Loucy (cell line): ENCODE results near the gene TPBGL.

Experiments
- H2AFZ ChIP-seq: fragments of 200-600 bp; sonication (generic); 2 replicates; pipeline ENCODE4 v1.6.0; 2016; ENCODE audit warnings: antibody characterized with exemption, mild to moderate bottlenecking, low read length, moderate library complexity
- H3F3A ChIP-seq: fragments of 200-600 bp; 2 replicates; pipeline ENCODE4 v1.6.0; 2016; ENCODE audit warnings: antibody characterized with exemption, low read depth, mild to moderate bottlenecking
- H3K27me3 ChIP-seq: fragments of 200-600 bp; sonication (generic); 2 replicates; pipeline ENCODE4 v1.6.1; 2014; ENCODE audit warnings: low read length, mild to moderate bottlenecking; ENCODE audit not compliant: insufficient read depth, poor library complexity, severe bottlenecking
- H3K36me3 ChIP-seq: fragments of 200-600 bp; sonication (generic); 2 replicates; pipeline ENCODE4 v1.6.1; 2016; ENCODE audit warnings: low read length; ENCODE audit not compliant: insufficient read depth
- H3K4me1 ChIP-seq: fragments of 200-600 bp; sonication (generic); 2 replicates; pipeline ENCODE4 v1.5.1; 2014; ENCODE audit warnings: low read length, mild to moderate bottlenecking; ENCODE audit not compliant: insufficient read depth, poor library complexity, severe bottlenecking
- H3K4me2 ChIP-seq: fragments of 200-600 bp; sonication (generic); 2 replicates; pipeline ENCODE4 v1.6.0; 2014; ENCODE audit warnings: antibody characterized with exemption, low read length, low read depth, mild to moderate bottlenecking; ENCODE audit not compliant: poor library complexity, severe bottlenecking
- H3K4me3 ChIP-seq: fragments of 200-600 bp; sonication (generic); 2 replicates; pipeline ENCODE4 v1.5.1; 2014; ENCODE audit warnings: low read length, mild to moderate bottlenecking, mixed read lengths; ENCODE audit not compliant: poor library complexity, severe bottlenecking
- H3K79me2 ChIP-seq: fragments of 200-600 bp; sonication (generic); 2 replicates; pipeline ENCODE4 v1.6.1; 2014; ENCODE audit warnings: low read length; ENCODE audit not compliant: insufficient read depth
- H3K9ac ChIP-seq: fragments of 200-600 bp; sonication (generic); 2 replicates; pipeline ENCODE4 v1.6.0; 2014; ENCODE audit warnings: mild to moderate bottlenecking, low read depth, low read length, moderate library complexity; ENCODE audit not compliant: poor library complexity, severe bottlenecking
- H3K9me2 ChIP-seq: fragments of 200-600 bp; sonication (generic); replicated peaks from 2 replicates; pipeline ENCODE4 v1.6.1; 2016; ENCODE audit warnings: low read depth, low read length, mixed read lengths
- H3K9me3 ChIP-seq: fragments of 200-600 bp; sonication (generic); 2 replicates; pipeline ENCODE4 v1.6.1; 2014; ENCODE audit warnings: mild to moderate bottlenecking, antibody characterized with exemption, low read length, low read depth; ENCODE audit not compliant: insufficient read depth
- H4K20me1 ChIP-seq: fragments of 200-600 bp; sonication (generic); 2 replicates; pipeline ENCODE4 v1.6.0; 2014; ENCODE audit warnings: antibody characterized with exemption, low read length, mild to moderate bottlenecking; ENCODE audit not compliant: insufficient read depth, poor library complexity, severe bottlenecking
- EZH2phosphoT487 ChIP-seq: fragments of 200-600 bp; IDR thresholded peaks from 2 replicates; pipeline ENCODE4 v1.6.1; 2018; ENCODE audit warnings: antibody characterized with exemption, mild to moderate bottlenecking, moderate library complexity, borderline replicate concordance
- TF ChIP-seq, protein P1 (sequence below): fragments of 200-600 bp; sonication (generic); conservative IDR thresholded peaks from 2 replicates; pipeline ENCODE4 v1.5.1; 2014; ENCODE audit warnings: mild to moderate bottlenecking, antibody characterized with exemption, low read length

The TPBGL gene

DNA sequence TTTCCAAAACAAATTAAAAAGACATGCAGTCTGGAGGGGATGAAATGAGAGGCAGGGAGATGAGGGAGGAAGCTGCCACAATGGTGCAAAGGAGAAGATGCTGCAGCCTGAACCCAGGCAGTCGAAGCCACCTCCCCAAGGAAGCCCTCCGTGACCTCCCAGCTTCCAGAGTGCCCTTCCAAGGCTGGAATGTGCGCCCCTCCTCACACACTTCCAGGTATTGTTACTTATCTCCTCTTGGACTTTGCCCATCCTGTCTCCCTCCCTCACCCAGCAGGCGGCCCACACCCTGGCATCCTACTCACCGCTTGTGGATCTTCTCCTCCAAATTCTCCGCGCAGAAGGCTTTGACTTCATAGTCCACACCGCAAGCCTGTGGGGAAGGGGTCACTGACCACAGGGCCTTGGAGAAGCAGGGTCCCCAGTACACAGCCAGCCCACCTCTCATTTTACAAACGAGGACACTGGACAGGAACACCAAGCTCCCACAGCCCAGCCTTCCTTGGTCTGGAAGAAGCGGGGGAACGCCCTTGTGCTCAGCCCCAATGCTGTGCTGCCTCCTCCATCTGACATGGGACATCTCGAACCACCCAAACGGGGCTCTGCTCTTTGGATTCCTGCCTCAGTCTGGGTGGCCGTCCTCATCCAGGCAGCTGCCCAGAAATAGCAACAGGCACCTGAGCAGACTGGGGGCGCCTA is 40.3 kb downstream of the TPBGL start:
- Histone ChIP-seq H3K79me2 (no peaks in the 10 kb centered on the region), H3K9ac (no peak overlapping the region), H3K4me1 (no peaks in the 10 kb centered on the region), H3K4me2 (no peak overlapping the region), H3K9me3 (no peaks in the 10 kb centered on the region), H3K27me3 (no peaks in the 10 kb centered on the region), H3K36me3 (peaks cover 98% of the 10 kb centered on the region; the same call in 1 of the 2 replicates), H2AFZ (no peak overlapping the region), H3K4me3 (no peak overlapping the region), H3K9me2 (no peaks in the 10 kb centered on the region), H4K20me1 (no peaks in the 10 kb centered on the region), H3F3A (no peaks in the 10 kb centered on the region)
- no peak for TF ChIP-seq EZH2phosphoT487
- TF ChIP-seq, protein P1, sequence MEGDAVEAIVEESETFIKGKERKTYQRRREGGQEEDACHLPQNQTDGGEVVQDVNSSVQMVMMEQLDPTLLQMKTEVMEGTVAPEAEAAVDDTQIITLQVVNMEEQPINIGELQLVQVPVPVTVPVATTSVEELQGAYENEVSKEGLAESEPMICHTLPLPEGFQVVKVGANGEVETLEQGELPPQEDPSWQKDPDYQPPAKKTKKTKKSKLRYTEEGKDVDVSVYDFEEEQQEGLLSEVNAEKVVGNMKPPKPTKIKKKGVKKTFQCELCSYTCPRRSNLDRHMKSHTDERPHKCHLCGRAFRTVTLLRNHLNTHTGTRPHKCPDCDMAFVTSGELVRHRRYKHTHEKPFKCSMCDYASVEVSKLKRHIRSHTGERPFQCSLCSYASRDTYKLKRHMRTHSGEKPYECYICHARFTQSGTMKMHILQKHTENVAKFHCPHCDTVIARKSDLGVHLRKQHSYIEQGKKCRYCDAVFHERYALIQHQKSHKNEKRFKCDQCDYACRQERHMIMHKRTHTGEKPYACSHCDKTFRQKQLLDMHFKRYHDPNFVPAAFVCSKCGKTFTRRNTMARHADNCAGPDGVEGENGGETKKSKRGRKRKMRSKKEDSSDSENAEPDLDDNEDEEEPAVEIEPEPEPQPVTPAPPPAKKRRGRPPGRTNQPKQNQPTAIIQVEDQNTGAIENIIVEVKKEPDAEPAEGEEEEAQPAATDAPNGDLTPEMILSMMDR = no peak

DNA sequence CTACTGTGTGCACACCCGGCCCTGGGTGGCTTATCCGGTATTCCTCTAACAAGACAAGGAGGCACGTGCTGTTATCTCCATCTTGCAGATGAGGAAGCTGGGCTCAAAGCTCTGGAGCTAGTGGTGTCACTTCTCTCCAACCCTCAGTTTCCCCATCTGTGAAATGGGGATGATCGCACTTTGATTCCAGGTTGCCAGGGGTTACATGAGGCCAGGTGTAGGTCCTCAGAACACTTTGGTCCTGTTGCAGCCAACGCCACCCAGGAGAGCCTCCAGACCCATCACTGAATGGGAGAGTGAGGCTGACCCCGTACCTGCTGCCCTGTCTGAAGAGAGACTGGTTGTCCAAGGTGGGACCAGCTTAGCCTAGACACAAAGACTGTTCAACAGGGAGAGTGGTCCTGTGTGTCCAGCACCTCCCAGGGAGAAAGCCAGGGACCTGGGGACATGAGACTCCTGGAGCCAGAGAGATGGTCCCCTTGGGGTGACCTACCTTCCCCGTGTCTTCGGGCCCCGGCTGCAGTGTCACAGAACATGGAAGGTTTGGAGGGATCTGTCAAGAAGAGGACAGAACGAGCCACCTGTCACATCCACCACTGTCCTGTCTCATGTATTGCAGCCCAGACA is 41.0 kb downstream of the TPBGL start:
- Histone ChIP-seq H3K4me3 (no peak overlapping the region), H3K79me2 (no peaks in the 10 kb centered on the region), H3F3A (no peaks in the 10 kb centered on the region), H2AFZ (no peak overlapping the region), H3K27me3 (no peaks in the 10 kb centered on the region), H3K9me3 (no peaks in the 10 kb centered on the region), H3K4me2 (no peak overlapping the region), H3K36me3 (peaks cover 97% of the 10 kb centered on the region; the same call in 1 of the 2 replicates), H3K9me2 (no peaks in the 10 kb centered on the region), H3K9ac (no peak overlapping the region), H4K20me1 (no peaks in the 10 kb centered on the region), H3K4me1 (no peaks in the 10 kb centered on the region)
- no peak for TF ChIP-seq EZH2phosphoT487
- TF ChIP-seq, protein P1 = no peak

- no peak overlapping the region for H3K9ac ChIP-seq
- no peaks in the 10 kb centered on the region for H3K4me1 ChIP-seq
- no peak overlapping the region for H3K4me2 ChIP-seq
- peaks cover 89% of the 10 kb centered on the region; the same call in 1 of the 2 replicates for H3K36me3 ChIP-seq
- H3K27me3 ChIP-seq = no peaks in the 10 kb centered on the region
- H3K4me3 ChIP-seq = no peak overlapping the region
- H4K20me1 ChIP-seq = no peaks in the 10 kb centered on the region
- H3K9me2 ChIP-seq = no peaks in the 10 kb centered on the region
- TF ChIP-seq, protein P1 = no peak
- no peak for TF ChIP-seq EZH2phosphoT487
- H3K79me2 ChIP-seq = no peaks in the 10 kb centered on the region
- no peaks in the 10 kb centered on the region for H3F3A ChIP-seq
- no peaks in the 10 kb centered on the region for H3K9me3 ChIP-seq
- H2AFZ ChIP-seq = no peak overlapping the region
Measured at GRCh38 chr11:75283391-75283931, 42.9 kb downstream of the TPBGL start.
